K562 (cell line): ENCODE data around the gene ARF5. TPM values are rescaled to one million over a fixed set of nuclear protein-coding genes. Genes with fewer than 3 reads are reported as not detected.

Source experiments
- CBFA2T2 ChIP-seq: fragments of 450-650 bp; conservative IDR thresholded peaks from 2 replicates; pipeline ENCODE4 v1.6.1; 2017; ENCODE audit warnings: mild to moderate bottlenecking
- CEBPG ChIP-seq, 3 experiments: fragments of 200-800 bp in 1 of 3; sonication (Bioruptor generic) in 1 of 3; sonication (generic) in 1 of 3; formaldehyde crosslinking in 1 of 3; IDR thresholded peaks in 2 of 3; conservative IDR thresholded peaks in 1 of 3; 2 replicates each; pipeline versions ENCODE4 v1.6.1 to v1.8.0; 2016 to 2022; ENCODE audit warnings: missing compliant biosample characterization in 2 of 3, missing genetic modification characterization in 2 of 3, mild to moderate bottlenecking in 1 of 3, missing genetic modification reagents in 1 of 3
- DLX4 ChIP-seq: fragments of 250-450 bp; sonication (Bioruptor Pico); IDR thresholded peaks from 2 replicates; pipeline ENCODE4 v1.6.1; 2021; ENCODE audit warnings: mild to moderate bottlenecking
- DMBX1 ChIP-seq: fragments of 250-450 bp; sonication (Bioruptor Pico); IDR thresholded peaks from 2 replicates; pipeline ENCODE4 v1.8.0; 2022; ENCODE audit warnings: inconsistent platforms, mild to moderate bottlenecking, moderate library complexity, borderline replicate concordance
- HEY1 ChIP-seq: fragments of 250-450 bp; sonication (Bioruptor Pico); IDR thresholded peaks from 2 replicates; pipeline ENCODE4 v1.5.0; 2020; ENCODE audit warnings: mild to moderate bottlenecking, moderate library complexity, borderline replicate concordance
- JUND ChIP-seq, 2 experiments: IDR thresholded peaks; 2 replicates in 1 of 2; 3 replicates in 1 of 2; pipeline ENCODE4 v1.6.1; 2011; ENCODE audit warnings: borderline replicate concordance in 2 of 2, low read depth in 2 of 2, low read length in 2 of 2, improper control_type of control experiment in 1 of 2, missing biosample characterization in 1 of 2, missing genetic modification characterization in 1 of 2, missing genetic modification reagents in 1 of 2
- MAFK ChIP-seq: IDR thresholded peaks from 2 replicates; pipeline ENCODE4 v1.6.1; 2011; ENCODE audit warnings: low read length, improper control_type of control experiment
- NRF1 ChIP-seq, 2 experiments: fragments of 450-650 bp; IDR thresholded peaks in 1 of 2; conservative IDR thresholded peaks in 1 of 2; 2 replicates each; pipeline ENCODE4 v1.6.1; 2014; ENCODE audit warnings: mild to moderate bottlenecking in 2 of 2
- PATZ1 ChIP-seq: fragments of 250-450 bp; sonication (Bioruptor Pico); IDR thresholded peaks from 2 replicates; pipeline ENCODE4 v1.5.0; 2020; ENCODE audit warnings: mild to moderate bottlenecking, borderline replicate concordance
- POLR3A ChIP-seq: IDR thresholded peaks from 2 replicates; pipeline ENCODE4 v1.6.1; 2011; ENCODE audit warnings: borderline replicate concordance, mild to moderate bottlenecking, moderate library complexity; ENCODE audit not compliant: insufficient read length, insufficient read depth; ENCODE audit errors: extremely low read depth
- RBM17 ChIP-seq: fragments of 200-400 bp; formaldehyde crosslinking; IDR thresholded peaks from 2 replicates; pipeline ENCODE4 v1.6.1; 2017; ENCODE audit warnings: low read depth, mild to moderate bottlenecking, low read length, borderline replicate concordance
- RHOXF2B ChIP-seq: fragments of 250-450 bp; sonication (Bioruptor Pico); conservative IDR thresholded peaks from 2 replicates; pipeline ENCODE4 v1.5.1; 2021
- TEAD2 ChIP-seq: fragments of 450-650 bp; IDR thresholded peaks from 2 replicates; pipeline ENCODE4 v1.6.1; 2016; ENCODE audit warnings: missing genetic modification characterization, control low read depth, missing compliant biosample characterization
- THRAP3 ChIP-seq: fragments of 450-650 bp; IDR thresholded peaks from 2 replicates; pipeline ENCODE4 v1.6.1; 2016; ENCODE audit warnings: mild to moderate bottlenecking, inconsistent platforms, borderline replicate concordance
- TRIM24 ChIP-seq, 2 experiments: fragments of 450-650 bp; IDR thresholded peaks; 2 replicates each; pipeline ENCODE4 v1.6.1; 2016
- XRCC4 ChIP-seq: IDR thresholded peaks from one replicate; pipeline ENCODE4 v1.6.1; 2011; ENCODE audit not compliant: insufficient read depth, insufficient read length; ENCODE audit errors: extremely low read depth
- ZNF121 ChIP-seq: sonication (generic); formaldehyde crosslinking; conservative IDR thresholded peaks from 2 replicates; pipeline ENCODE4 v1.8.0; 2022; ENCODE audit warnings: missing genetic modification reagents
- ZNF384 ChIP-seq: IDR thresholded peaks from 2 replicates; pipeline ENCODE4 v1.6.1; 2012; ENCODE audit warnings: low read depth, low read length, improper control_type of control experiment
- ZNF449 ChIP-seq: fragments of 250-450 bp; sonication (Bioruptor Pico); IDR thresholded peaks from 2 replicates; pipeline ENCODE4 v1.8.0; 2022; ENCODE audit warnings: moderate library complexity, mild to moderate bottlenecking, inconsistent platforms
- ZNF77 ChIP-seq: fragments of 250-450 bp; sonication (Bioruptor Pico); IDR thresholded peaks from 2 replicates; pipeline ENCODE4 v1.5.0; 2020
- polyA plus RNA-seq, 8 experiments: library from polyadenylated mRNA; depleted of rRNA in 4 of 8; stranded (reverse) in 5 of 8; unstranded in 3 of 8; fragments of >200 nt; fragmentation: Nextera tagmentation in 2 of 8; fragmentation: Illumina TruSeq in 1 of 8; extraction: Ambion mirVana in 2 of 8; extraction: Trizol in 1 of 8; gene quantifications; 2 replicates each; pipeline versions ENCODE4 v1.2.1 to v1.2.3, GENCODE V29; 2011 to 2014; ENCODE audit warnings: inconsistent platforms in 1 of 8, missing spikeins in 1 of 8
- total RNA-seq, 7 experiments: library from RNA; depleted of rRNA in 6 of 7; stranded (reverse); fragments of >200 nt in 6 of 7; fragmentation: Illumina TruSeq in 2 of 7; extraction: Trizol in 2 of 7; gene quantifications; 2 replicates each; pipeline versions ENCODE4 v1.2.1 to v1.2.3, GENCODE V29; 2011 to 2021; ENCODE audit warnings: low replicate concordance in 1 of 7

ARF5 gene
- total and polyA plus RNA-seq, 9 of the 15 experiments (the other 6 are each of a cell fraction or from before 2014, with no cell fraction given), result 8.1 to 290 (median 125) TPM

GRCh38 chr7:127585044-127585953 lies 2.9 kb upstream of the ARF5 start, which contains the start of gene GCC1 (continued):
- no peak for TF ChIP-seq XRCC4
- TF ChIP-seq MAFK, result no peak; the same call in 1 of the 2 replicates
- TF ChIP-seq TEAD2 (tag), result peak; percentile 49; the same call in 1 of the 2 replicates
- TF ChIP-seq RBM17, result no peak
- TF ChIP-seq JUND (IDR thresholded peaks at IDR 0.05; ENCODE audit: borderline replicate concordance, low read depth, low read length), result peak; percentile 91
- TF ChIP-seq JUND (tag; IDR thresholded peaks at IDR 0.05; ENCODE audit: borderline replicate concordance, low read depth, low read length), result peak; percentile 68; the same call in 1 of the 3 replicates
- TF ChIP-seq CBFA2T2, result no peak
- TF ChIP-seq DMBX1 (CRISPR knock-in tag), result peak; percentile 60; the same call in 1 of the 2 replicates
- no peak for TF ChIP-seq DLX4 (CRISPR knock-in tag)
- TF ChIP-seq POLR3A, result no peak
- no peak; the same call in 1 of the 2 replicates for TF ChIP-seq THRAP3
- TF ChIP-seq ZNF77 (CRISPR knock-in tag), result no peak
- TF ChIP-seq ZNF121 (CRISPR knock-in tag), result no peak
- TF ChIP-seq TRIM24 (IDR thresholded peaks at IDR 0.05), result peak; percentile 5 to 64; a peak in 2 of 4 replicates
- no peak for TF ChIP-seq PATZ1
- peak; percentile 66 to 72 for TF ChIP-seq NRF1 (conservative IDR thresholded peaks at IDR 0.05 in 1 of 2, IDR thresholded peaks at IDR 0.05 in 1 of 2)
- TF ChIP-seq HEY1, result no peak
- TF ChIP-seq RHOXF2B, result no peak
- peak; percentile 65; the same call in 1 of the 2 replicates for TF ChIP-seq CEBPG (CRISPR knock-in tag; IDR thresholded peaks at IDR 0.05)
- TF ChIP-seq CEBPG (tag; conservative IDR thresholded peaks at IDR 0.05 in 1 of 2, IDR thresholded peaks at IDR 0.05 in 1 of 2), result peak in 1 of 2 experiments; percentile 11; a peak in 1 of 4 replicates
- no peak for TF ChIP-seq ZNF449
- TF ChIP-seq ZNF384, result no peak
